ENCODE results near the gene AMOTL1.

GRCh38 chr11:94767291-94767690 lies 865 bp upstream of the AMOTL1 start:
- TF ChIP-seq POLR2A (IDR thresholded peaks at IDR 0.05) (no peak), CTCF (IDR thresholded peaks at IDR 0.05) (no peak)

All from stomach (tissue), 4 donors.